CD4-positive, alpha-beta T cell treated with Interleukin-2 at 100 ng/mL for 4 hours (primary cell): ENCODE measurements around the gene DIDO1.

Source experiments
- DNase-seq: peaks from one replicate; pipeline ENCODE4 v3.0.0-alpha.2; 2020; ENCODE audit warnings: low spot score

DIDO1 gene

DNA sequence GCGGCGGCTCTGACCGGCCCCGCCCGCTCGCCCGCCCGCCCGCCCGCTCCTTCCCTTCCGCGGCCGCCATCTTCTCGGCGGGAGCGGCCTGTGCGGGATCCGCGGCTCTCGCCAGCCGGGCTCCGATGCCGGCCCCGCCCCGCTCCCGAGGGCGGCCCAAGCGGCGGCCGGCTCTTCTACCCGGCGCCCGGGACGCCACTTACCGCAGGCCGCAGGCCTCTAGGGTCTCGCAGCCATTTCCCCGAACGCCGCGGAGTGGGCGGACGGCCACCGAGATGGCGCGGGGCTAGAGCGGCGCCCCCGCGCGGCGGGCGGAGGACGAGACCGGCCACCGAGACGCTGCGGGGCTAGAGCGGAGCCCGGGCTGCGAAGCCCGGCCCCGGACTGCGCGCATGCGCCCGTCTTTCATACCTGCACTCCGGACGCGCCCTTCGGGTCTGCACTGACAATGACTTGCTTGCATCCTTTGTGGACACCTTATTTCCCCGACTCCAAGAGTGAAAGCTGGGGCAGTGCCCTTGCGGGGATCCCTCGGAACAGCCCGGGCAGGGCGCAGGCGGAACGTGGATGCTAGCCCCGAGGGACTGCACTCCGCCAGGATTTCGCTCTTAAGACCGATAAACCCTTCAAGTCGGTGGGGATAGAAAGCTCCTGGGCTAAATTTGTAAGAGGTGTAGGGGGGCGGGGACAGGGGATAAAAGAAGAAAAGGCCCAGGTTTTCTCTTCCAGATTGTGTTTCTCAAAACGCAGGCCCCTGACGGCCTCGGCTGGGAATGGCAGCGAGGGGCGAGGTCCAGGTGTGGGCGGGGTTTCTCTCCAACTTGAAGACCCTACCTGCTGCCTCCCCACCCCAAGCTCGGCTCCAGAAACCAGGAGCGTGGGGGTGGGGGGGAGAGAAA, at the start of gene DIDO1:
DIDO1 (minus strand) TSS at position 277 of the 899 bp plus-strand sequence.
- DNase-seq: peak; percentile 92

DNA sequence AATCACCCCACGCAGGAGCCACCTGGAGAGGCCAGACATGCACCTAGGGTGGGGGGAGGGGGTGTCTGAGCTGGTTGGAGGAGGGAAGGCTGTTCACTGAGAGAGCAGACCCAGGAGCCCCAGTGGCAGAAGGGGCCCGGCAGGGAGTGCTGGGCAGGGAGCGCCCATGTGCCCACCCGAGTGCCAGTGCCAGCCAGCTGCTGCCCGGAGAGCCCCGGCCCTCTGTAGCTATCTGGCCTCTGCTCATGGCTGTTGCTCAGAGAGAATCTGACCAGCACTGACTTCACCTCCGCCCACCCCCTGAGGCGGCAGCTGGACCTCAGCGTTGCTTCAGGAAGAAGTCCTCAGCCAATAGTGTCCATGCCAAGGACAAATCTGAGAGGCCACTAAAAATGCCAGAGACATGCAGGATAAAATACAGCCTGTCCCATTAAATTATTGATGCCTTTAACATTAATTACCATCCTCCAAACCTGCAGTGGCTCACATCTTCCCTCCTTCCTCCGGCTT, 49.0 kb upstream of the DIDO1 start:
- DNase-seq: no peak

DNA sequence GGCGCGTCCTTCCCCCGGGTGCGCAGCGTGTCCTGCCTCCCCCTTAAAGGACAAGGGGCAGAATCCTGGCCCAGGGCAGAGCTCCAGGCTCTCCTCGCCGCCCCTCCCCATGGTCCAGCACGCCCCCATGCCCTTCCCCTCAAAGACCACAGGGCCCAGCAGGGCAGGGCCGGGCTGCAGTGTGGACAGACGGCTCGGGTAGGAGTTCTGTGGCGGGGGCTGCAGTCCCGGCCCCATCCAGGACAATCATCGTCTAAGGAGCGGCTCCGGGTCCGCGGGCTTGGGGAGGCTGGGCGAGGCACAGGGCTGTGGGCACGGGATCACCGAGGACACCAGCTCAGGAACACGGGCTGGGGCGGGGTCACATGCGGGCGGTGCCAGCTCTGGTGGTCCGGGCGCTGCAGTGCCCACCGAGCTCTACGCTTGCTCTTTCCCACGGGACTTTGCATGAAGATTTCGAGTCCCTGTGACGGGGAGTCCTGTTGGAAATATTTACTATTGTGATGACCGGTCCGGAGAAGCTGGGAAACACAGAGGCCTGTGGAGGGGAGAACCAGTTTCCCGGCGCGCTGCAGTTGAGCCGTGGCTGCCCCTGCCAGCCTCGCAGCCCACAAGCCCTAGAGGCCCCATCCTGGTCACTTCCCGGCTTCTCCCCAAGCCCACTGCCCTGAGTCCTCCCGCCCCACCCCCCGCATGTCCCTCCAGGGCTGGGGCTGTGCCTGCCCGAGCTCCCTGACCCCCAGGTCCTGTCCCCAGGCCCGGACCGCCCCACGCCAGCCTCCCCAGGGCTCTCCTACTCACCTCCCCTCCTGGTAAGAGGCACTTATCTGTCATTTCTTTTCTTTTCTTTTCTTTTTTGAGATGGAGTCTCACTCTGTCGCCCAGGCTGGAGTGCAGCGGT, 46.8 kb upstream of the DIDO1 start:
- DNase-seq: no peak

DNA sequence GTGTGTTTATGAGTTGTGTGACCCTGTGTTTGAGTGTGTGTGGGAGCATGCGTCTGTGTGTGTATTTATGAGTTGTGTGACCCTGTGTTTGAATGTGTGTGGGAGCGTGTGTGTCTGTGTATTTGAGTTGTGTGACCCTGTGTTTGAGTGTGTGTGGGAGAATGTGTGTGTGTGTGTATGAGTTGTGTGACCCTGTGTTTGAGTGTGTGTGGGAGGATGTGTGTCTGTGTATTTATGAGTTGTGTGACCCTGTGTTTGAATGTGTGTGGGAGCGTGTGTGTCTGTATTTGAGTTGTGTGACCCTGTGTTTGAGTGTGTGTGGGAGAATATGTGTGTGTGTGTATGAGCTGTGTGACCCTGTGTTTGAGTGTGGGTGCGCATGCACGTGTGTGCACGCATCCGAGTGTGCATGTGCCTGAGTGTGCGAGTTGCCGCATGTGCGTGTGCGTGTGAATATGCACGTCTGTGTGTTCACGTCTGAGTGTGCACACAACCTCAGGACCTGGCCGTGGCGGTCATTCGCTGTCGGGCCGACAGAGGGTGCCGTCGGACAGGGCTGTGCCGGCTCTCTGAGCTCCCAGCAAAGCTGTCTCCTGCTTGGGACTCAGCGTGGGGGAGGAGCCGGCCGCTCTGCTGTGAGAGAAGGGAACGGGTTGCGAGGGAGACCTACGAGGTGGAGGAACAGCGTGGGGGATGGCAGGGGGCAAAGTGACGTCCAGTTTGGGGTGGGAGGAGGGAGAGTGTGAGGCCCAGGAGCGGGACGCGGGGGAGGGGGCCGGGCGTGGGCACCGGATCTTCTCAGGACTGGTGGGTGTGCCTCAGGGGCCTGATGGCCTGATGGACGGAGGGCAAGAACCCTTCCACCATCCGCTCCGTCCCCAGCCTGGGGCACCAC, 45.9 kb upstream of the DIDO1 start:
- DNase-seq: peak; percentile 85

DNA sequence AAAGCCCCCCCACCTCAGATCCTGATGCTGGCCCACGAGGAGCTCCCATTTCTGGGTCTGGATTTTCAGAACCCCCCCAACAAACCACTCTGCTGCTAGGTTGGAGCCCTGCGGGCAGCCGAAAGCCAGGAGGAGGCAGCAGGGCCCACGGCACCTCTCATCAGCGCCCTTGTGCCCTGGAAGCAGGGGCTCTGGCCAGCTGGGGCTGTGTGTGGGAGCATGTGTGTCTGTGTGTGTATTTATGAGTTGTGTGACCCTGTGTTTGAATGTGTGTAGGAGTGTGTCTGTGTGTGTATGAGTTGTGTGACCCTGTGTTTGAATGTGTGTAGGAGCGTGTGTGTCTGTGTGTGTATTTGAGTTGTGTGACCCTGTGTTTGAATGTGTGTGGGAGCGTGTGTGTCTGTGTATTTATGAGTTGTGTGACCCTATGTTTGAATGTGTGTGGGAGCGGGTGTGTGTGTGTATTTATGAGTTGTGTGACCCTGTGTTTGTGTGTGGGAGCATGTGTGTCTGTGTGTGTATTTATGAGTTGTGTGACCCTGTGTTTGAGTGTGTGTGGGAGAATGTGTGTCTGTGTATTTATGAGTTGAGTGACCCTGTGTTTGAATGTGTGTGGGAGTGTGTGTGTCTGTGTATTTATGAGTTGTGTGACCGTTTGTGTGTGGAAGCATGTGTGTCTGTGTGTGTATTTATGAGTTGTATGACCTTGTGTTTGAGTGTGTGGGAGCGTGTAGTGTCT, 45.1 kb upstream of the DIDO1 start:
- DNase-seq: no peak

DNA sequence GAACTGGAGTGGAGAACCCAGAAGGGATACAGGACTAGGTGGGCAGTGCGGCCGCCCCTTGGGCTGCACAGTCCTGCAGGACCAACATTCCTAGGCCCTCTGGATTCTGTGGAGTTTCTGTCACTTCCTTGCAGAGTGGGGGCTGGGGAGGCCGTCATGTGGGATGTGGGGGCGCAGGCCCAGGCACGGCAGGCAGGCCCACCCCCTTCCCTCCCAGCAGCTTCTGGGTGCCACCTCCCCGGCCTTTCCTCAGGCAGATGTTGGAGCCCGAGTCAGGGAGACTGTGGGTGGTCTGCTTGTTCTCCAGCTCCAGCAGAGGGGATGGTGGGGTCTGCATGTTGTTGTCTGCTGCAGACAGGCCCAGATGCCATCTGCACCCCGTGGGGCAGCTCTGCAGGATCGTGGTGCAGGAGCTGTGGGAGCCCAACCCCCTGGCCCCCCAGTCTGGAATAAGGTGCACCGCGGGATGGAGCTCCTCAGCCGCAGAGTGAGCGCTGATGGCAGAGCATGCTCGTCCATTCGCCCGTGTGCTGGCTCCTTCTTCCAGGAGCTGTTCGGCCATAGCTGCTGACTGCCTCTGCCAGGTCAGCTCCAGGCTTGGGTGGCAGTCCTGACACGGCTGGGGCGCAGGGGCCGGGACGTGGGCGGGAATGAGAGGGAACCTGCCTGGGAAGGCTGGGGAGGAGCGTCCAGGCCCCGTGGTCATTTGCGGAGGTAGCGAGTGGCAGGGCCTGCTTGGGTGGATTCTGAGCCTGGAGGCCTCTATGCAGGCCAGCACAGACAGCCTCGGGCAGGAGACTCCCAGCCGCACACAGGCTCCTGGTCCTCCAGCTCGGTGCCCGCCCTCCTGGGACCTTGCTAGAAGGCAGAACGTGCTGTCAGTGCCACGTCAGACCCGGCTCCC, 44.3 kb upstream of the DIDO1 start:
- DNase-seq: no peak

DNA sequence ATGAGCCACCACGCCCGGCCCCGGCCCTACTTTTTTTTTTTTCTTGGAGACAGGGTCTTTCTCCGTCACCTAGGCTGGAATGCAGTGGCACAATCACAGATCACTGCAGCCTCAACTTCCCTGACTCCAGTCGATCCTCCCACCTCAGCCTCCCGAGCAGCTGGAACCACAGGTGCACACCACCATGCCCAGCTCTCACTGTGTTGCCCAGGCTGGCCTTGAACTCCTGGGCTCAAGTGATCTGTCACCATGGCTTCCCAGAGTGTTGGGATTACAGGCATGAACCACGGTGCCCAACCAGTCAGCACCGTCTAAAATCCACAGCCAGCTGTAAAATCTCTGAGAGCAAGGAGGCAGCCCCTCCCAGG, 43.6 kb upstream of the DIDO1 start:
- no peak for DNase-seq

DNA sequence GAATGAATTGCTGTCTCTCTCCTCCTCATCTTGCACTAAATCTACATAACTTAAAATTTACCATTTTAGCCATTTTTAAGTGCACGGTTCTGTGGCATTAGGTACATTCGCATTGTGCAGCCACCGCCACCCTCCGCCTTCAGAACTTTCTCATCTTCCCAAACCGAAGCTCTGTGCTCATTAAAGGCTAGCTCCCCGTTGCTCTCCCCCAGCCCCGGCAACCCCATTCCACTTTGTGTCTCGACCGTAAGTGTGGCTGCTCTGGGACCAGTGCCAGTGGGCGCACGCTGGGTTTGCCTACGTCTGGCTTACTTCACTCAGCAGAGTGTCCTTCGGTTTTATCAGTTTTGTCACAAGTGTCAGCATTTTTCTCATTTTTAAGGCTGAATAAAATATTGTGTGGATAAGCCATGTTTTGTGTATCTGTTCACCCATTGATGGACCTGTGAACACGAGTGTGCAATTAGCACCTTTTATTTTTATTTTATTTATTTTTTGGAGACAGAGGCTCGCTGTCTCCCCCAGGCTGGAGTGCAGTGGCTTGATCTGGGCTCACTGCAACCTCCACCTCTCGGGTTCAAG, 43.0 kb upstream of the DIDO1 start:
- no peak for DNase-seq

DNA sequence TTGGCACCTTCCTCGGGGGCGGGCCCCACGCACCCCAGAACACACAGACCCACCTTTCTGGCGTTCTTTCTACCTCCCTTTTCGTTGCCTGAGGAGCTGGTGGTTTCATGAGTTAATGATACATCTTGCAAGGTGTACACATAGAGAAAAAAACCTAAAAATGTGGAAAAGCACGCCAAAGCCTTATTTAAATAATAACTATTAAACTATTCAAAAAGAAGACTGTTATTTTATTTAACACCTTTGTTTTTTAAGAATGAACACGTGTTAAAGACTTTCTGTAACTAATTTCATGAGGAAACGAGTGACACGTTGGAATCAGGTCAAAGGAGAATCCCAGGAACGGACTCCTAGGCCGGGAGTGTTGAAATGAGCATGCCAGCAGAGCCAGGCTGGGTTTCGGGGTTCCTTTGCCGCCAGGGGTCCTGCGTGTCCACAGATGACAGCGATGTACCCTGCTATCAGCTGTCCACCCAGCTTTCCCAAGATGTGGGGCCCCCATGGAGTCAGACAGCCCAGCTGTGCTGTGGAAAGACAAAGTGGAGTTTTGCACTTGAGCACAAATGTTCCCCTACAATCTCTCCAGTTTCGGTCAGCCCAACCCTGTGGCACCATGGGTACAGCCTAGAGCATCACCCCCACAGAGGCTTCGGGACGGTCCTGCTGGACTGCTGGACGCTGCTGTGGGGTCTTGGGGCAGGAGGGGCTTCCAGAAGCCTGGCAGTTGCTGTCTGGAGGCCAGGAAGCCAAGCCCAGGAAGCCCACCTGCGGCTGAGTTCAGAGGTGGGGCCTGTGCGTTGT, 42.3 kb upstream of the DIDO1 start:
- no peak for DNase-seq

DNA sequence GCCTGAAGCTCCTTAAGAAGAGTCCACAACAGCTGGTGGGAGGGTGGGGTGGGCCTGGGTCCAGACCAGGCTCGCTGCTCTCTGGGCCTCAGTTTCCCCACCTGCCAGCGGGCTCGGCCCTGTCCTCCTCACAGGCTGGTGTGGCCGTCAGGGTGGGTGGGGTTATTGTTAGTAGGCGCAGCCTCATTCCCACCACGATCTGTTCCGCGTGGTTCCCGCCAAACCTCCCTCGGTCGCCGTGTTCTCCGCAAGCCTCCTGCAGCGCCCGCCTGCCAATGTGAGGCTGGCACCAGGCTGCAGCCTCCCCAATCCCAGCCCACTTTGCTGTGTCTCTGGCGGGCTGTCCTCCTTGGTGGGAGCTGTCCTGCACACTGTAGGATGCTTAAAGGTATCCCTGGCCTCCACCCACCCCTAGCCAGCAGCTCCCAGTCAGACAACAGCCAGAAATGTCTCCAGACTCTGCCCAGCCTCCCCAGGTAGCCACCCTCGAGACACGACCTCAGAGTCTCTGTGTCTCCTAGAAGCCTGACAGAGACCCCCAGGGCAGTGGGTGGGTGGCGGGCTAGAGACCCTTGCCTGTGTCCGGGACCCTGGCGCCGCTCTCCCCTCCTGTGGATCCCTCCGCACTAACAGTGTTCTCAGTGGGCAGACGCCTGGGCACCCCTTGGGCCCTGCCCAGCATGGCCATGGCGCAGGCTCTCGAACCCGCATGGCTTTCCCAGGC, 41.5 kb upstream of the DIDO1 start:
- DNase-seq: no peak

DNA sequence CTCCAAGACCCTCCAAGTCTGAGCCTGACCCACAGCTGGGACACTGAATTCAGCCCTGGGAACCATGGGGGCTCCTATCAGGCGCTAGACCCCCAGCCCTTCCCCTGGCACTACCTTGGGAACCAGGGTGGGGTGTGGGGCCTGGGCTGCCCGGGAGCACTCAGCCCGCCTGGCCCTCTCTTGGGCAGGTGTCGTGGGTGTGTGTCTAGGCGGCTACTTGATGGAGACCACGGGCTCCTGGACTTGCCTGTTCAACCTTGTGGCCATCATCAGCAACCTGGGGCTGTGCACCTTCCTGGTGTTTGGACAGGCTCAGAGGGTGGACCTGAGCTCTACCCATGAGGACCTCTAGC, 40.8 kb upstream of the DIDO1 start:
- no peak for DNase-seq

DNA sequence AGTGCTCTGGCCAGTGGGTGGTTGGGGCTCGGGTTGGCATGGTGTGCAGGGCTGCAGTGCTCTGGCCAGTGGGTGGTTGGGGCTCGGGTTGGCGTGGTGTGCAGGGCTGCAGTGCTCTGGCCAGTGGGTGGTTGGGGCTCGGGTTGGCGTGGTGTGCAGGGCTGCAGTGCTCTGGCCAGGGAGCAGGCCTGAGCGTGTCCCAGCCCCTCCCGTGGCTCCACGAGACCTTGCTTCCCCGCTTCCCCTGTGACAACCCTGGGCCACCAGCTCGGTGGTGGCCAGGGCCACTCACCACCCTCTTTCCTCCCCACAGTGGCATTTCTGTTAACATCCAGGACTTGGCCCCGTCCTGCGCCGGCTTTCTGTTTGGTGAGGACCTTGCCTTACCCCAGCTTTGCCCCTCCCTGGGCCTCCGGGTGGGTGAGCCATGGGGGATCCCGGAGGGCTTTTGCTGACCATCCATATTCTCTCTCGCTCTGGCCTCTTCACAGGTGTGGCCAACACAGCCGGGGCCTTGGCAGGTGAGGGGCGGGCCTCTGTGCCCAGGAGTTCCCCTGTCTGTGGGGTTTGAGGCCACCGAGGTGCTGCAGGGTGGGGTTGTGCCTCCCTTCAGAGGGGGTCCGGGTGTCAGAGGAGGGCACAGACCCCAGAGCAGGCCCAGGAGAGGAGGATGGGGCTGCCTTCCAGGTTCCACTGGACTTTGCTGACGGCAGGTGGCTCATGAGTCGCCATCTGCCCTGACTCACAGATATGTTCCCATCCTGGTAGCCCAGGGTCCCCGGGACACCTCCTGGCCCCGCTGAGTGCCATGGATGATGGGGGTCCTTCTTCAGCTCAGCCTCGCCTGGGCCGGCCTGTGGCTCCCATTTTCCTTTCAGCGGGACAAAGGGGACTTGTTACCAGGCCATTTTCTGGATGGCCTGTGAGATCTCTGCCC, 40.2 kb upstream of the DIDO1 start:
- DNase-seq: no peak

DNA sequence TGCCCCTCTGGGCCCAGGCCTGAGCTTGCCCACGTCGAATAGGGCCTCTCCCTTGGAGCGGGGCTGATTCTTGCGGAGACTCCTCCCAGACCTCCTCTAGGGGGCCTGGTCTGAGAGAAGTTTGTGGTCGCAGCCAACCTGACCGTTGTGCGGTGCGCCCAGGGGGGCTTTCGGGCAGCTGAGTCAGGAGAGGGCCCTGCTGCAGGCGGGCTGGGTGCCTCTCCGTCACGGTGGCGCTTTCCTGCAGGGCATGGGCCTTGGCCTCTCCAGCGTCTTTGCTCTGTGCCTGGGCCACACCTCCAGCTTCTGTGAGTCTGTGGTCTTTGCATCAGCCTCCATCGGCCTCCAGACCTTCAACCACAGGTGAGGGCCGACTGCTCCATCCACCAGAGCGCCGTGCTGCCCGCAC, 39.1 kb upstream of the DIDO1 start:
- no peak for DNase-seq

DNA sequence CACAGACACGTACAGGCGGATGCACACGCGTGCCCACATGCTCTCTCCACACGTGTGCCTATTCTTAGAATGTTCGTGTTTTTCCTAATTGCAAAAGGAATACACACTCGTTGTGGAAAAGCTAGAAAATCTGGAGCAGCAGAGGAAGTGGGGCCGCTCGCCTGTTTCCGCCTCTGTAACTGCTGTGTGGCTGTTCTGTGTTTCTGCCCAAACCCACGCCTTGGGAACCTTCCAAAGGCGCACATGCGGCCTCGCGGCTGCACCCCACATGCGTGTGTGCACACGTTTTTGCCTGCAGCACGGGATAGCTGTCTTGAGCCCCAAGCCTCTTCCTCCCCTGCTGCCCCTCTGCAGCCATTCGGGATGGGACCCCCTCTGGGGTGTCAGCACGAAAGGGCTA, 38.4 kb upstream of the DIDO1 start:
- DNase-seq: no peak

DNA sequence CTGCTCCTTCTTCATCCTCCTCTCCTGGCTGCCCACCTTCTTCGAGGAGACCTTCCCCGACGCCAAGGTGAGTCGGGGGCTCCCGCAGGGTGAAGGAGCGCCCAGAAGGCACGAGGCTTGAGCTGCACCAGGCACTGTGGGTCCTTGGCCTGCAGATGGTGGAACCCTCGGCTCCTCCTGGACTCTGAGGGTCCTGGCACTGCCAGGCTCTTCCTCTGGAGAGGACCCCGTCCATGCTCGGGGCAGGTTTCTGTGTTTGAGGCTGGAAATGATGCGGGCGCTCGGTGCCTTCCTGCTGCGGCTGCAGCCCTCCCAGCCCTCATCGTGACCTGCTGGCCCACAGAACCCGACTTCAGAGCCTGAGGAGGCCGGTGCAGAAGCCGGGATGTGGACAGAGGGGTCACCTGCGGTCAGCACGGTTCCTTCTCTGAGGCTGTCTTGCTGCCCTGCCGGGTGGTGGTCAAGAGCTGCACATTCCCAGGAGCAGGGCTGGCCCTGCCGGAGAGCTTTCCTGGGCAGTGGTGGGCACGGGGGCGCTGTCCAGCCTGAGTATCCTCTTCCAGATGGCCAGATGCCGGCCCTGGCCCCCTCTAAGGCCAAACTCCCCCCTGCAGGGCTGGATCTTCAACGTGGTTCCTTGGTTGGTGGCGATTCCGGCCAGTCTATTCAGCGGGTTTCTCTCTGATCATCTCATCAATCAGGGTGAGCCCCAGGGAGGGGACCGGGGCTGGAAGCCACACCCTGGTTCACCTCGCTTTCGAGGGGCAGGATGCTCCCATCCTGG, 37.5 kb upstream of the DIDO1 start:
- no peak for DNase-seq

DNA sequence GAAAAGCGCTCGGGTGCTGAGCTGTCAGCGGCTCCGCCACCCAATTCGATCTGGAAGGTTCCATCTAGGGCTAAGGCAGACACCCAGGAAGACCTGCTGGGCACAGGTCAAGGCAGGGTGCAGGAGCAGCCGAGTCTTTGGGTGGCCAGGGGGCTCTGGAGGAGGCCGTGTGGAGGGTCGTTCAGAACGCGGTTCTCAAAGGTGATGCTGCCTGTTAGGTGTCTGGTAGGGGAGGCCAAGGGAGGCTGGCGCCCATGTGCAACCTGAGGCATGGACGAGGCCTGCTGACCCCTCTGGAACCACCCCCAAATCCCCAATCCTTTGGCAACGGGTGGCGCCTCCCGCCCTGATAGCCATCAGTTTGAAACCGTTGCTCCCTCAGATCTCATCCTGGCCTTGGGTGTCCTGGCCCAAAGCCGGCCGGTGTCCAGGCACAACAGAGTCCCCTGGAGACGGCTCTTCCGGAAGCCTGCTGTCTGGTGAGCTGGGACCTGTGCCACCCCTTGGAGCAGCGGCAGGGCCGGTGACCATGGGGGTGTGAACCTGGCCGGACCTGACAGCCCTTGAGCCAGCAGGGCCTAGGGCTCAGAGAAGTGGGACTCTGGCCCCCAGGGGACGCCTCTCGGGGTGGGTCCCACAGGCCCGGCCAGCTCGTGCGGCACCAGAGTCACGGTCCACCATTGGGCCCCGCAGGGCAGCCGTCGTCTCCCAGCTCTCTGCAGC, 36.7 kb upstream of the DIDO1 start:
- no peak for DNase-seq
